CD4-positive, alpha-beta T cell treated with Interleukin-17A for 4 hours (primary cell): ENCODE data around the gene BZW1.
A peak's percentile ranks its signal among the peaks of the same experiment; 100 is the strongest.

Experiments
- DNase-seq: peaks from one replicate; pipeline ENCODE4 v3.0.0-alpha.2; 2020; ENCODE audit warnings: mixed read lengths

Gene BZW1

DNA sequence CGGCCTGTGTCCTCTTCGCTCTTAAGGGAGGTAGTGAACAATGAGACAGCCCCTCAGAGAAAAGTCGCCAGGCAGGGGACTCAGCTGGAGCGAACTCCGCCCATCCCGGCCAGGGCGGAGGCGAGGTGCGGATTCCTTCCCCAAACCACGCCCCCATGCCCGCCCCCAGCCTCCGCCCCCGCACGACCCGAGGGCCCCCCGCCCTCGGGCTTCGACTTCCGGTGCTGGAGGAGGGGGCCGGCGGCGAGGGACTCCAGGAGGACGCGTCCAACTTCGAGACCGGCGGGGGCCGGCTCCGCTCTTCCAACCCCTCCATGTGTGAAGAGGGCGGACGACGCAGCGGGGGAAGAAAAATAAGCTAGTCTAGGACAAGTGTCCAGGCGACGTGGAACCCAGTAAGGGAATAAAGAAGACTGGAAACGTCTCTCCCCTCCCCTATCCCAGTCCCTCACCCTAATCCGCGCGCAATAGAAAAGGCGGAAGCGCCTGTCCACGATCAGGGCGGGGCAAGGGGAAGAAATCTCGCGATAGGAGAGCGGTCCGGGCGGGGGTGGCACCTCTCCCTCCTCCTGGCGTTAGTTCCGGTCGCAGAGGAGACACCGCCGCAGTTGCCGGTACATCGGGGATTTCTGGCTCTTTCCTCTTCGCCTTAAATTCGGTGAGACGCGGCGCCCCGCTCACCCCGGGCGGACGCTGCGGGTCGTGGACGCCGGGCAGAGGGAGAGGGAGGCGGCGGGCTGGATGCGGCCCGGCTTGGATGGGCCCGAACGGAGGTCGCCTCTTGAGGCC lies at the start of gene BZW1:
Gene BZW1, plus strand, starts transcription at position 578 of the 789 bp plus-strand sequence. CDS start 1,308 bp downstream, outside the sequence.
- peak; percentile 98 for DNase-seq

DNA sequence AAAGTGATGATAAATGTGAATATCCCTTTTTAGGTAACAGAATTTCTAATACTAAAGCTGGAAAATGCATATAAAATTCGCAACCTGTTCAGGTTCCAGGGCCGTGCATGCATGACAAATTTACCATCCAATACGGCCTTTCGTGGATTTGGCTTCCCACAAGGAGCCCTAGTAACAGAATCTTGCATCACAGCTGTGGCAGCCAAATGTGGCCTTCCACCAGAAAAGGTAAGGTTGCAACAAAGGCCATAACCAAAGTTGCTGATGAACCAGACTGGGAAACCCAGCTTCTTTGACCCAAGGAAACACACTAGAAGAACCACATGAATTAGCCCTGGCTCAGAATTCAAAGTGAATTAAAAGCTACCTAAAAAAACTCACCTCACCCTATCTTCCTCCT lies 49.6 kb upstream of the BZW1 start:
- DNase-seq, result no peak

DNA sequence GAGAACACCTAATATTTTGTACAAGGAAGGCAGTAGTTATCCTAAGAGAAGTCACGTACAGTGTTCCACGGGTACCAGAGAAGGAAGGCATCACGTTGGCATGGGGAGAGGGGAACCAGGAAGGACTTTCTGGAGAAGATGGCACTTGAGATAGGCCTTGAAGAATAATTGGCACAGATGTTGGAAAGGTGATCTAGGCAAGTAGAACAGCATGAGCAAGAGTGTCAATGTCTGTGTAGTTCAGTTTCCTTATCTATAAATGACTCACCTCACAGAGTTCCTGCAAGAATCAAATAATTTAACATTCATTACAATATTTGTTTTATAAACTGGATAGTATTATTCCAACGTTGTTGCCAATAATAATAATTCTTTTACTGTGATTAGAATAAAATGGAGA lies 48.3 kb upstream of the BZW1 start:
- DNase-seq, result no peak

DNA sequence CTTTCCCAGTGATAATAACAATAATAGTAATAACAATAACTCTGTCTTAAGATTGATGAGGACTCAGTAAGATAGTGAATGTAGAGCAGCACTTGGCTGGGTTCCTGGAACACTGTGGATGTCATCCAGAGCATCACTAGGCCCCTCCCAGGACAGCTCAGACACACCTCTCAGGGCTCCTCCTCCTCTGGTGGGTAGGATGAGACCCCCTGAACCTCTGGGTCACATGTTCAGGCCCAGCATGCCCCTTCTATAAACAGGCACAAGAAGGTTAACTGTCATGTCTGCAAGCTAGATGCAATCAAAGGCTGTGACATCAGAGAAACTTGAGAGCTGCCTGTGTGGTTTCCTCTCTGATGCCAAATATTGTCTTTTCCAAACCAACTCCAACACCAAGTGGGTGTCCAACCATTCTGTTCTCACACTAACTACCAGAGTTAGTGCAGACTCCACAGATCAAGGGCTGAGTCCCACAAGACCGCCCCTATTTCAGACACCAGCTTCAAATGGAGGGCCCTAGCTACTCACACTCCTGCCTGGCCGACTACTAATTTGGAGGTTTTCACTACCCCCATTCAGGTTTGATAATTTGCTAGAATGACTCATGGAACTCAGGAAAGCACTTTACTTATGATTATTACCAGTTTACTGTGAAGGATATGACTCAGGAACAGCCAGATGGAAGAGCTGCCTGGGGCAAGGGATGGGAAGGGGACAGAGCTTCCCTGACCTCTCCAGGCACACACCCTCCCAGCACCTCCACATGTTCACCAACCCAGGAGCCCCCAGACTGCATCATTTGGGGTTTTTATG lies 46.4 kb upstream of the BZW1 start:
- no peak for DNase-seq

DNA sequence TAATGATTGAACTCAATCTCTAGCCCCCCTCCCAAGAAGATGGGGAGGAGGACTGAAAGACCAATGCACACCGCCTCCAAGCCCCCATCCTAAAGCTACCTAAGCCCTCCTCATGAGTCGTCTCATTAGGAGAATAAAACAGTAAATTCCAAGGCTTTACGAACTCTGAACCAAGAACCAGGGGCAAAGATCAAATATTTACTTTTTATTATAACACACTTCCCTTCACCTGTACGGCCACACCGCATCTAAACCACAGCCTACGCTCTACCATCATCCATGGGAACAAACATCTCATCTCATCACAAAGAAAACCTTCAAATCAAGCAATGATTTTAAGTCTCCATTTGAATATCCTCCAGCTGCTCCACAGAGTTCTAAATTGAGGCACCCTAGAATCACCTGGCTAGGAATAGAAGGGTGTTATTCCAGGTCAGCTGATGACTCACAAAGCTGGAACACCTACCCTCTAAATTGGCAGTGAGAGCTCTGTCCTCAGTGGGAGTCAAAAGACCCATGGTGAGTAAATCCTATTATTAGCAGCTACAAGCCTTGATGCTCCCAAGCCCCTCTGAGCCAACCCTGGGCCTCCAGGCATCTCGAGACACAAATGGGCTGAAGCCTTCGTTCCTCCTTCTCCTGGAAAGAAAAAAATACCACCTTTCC lies 45.6 kb upstream of the BZW1 start:
- no peak for DNase-seq

DNA sequence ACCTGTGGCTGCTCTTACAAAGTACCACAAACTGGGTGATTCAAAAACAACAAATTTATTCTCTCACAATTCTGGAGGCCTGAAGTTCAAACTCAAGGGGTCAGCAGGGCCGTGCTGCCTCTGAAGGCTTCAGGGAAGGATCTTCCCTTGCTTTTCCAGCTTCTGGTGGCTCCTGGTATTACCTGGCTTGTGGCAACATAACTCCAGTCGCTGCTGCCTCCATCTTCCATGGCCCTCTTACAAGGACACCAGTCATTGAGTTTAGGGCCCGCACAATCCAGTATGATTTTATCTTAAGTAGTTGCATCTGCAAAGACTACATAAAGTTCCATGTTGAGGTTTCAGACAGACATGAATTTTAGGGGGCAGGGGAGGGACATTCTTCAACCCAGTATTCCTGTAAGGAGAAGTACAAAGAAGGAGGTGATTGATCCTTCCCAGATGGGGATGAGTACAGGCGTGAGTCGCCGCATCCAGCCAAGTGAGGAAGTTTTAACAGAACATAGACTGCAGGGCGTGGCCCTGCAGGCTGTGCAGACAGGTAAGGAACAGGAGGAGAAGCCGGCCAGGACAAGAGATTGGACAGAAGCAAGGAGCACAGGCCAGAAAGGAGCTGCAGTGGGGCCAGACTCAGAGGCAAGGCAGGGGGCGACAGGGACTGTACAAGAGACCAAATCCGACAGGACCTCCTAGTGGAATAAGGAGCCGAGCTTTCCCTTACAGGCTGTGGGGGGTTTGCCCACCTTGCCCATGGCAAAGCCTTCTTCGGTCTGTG lies 44.4 kb upstream of the BZW1 start:
- DNase-seq, result no peak

DNA sequence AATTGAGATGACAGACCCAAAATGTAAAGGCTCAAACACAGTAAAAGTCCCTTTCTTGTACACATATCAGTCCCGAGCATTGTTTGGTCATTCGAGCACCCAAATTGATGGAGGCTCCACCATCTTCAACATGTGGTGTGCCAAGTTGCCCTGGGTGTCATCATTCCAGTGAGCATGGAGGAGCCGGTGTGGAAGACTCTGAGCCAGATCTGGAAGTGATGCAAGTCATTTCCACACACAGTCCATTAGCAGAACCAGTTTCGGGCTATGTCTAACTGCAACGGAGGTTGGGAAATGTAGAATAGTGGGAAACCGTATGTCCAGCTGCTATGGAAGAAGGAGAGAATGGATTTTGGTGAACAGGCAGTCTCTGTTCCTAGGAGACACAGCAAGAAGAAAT lies 40.9 kb upstream of the BZW1 start:
- DNase-seq, result no peak

DNA sequence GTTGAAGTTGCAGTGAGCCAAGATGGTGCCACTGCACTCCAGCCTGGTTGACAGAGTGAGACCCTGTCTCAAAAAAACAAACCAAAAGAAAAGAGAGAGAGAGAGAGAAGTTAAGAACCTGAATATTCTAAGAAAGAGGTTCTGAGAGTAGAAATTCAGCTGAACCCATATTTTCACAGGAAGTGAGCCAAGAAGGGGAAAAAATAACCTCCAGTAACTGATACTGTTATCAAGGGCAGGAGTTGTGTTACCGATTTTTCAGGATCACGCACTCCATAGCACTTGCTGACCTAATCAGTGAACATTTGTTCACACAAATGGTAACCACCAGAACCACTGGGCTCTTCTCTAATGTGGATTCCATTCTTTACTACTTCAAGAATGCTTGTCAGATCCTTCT lies 39.1 kb upstream of the BZW1 start:
- DNase-seq, result no peak

DNA sequence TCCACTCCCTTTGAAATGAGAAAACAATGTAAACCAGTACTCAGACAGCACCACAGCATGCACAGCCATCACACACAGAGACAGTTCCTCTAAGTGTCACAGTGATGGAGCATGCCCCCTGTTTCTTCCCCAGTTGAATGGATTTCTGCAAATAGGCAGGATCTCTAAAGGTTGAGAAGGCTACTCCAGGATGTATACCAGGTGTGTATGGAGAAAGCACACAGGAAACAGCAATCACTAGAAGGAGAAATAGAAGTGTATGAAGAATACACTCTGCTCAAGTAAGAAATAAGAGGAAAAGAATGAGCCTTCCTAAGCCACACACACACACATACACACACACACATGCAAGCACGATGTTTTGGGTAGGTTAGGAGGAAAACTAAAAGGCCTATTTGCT lies 38.6 kb upstream of the BZW1 start:
- DNase-seq, result no peak

DNA sequence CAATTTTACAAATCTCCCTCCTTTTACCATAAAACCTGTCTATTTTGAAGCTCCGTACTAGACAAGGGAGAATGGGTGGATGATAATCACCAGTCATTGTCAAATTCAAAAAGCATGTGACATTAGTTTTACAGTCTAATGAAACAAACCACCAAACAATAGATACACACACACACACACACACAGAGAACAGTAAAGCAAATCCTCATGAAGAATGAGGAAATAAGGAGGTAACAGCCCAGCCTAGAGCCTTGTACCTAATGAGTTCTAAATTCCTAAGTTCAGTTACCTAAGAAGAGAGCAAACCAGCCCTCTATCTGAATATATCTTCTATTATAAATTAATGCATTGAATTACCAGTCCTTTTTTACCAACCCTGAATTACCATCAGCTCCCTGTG lies 36.8 kb upstream of the BZW1 start:
- no peak for DNase-seq

DNA sequence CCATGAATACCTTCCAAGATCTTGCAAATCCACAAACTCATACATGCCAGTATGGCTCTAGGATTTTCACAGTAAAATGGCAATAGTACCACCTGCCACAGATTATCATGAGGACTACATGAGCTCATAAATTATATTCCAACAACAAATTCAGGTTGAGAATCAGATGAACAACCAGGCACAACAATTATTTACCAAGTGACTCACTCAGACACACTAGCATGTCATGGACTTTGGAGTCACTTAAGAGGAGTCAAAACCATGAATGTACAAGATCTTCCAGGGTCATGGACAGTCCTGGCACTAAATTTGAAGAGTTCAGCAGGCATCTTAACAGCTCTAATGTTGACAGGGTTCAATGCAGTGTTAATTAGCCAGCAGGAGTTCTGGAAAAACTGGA lies 34.4 kb upstream of the BZW1 start:
- DNase-seq, result no peak

DNA sequence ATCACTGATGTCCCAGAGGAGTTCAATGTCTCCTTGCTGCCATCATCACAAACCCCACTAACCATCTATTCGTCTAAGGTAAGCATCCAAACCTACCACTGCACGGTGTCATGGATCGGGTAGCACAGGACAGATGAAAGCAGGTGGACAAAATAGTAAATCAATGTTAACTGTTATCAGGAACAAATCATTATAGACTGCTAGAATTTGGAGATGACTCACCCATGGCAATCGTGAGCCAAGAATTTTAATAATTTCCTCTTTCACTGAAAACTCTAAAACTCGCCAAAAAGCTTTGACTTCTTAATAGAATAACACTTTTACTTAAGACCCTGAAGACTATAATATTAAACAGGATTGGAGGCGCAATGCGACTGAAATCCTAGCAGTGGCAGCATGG lies 33.7 kb upstream of the BZW1 start:
- DNase-seq, result no peak

DNA sequence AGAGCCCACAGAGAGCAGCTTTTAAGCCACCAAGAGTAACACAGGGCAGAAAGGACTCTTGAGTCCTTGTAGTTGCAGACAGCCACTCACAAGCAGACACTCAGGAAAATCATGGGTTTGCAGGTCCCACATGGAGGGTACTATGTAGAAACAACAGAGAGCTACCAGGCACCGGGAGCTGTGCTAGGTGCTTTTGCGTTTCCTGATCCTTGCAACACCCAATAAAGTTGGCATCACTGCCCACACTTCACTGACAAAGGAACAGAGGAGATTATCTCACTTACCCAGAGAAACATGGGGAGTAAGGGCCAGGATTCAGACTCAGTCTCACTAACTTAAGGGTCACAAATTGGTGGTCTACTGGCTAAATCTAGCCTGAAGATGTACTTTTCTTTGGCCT lies 32.5 kb upstream of the BZW1 start:
- DNase-seq, result no peak

DNA sequence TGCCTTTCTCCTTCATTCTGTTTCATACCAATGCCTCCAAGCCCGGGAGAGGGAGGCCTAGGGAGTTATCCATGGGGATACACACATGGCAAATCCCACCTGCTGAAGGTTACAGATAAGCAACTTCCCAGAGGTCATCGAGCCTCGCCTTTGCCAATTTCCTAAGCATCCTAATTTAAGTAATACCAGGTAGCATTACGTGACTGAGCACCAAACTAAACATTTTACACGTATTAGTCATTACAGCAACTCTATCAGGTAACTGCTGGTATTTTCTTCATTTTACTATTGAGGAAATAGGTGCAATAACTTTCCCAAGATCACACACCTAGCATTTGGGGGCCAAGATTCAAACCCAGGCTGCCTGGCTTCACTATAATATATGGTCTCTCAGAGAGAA lies 30.1 kb upstream of the BZW1 start:
- DNase-seq, result no peak

DNA sequence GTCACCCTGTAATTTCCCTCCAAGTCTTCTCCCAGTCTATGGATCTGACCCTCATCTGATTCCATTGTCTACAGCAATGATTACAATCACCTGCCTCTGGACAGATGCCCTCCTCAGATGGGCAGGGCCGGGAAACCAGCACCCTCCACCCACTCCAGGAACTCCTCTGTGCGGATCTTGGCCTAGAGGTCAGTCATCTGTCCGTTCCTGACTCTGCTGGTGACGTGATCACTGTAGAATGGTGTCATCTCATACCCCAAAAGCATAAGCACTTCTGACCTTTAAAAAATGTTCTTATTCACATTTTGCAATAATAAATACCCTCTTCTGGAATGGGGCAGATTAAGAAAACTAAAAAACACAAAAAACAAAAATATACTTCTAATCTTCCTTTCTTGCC lies 29.5 kb upstream of the BZW1 start:
- DNase-seq, result no peak

DNA sequence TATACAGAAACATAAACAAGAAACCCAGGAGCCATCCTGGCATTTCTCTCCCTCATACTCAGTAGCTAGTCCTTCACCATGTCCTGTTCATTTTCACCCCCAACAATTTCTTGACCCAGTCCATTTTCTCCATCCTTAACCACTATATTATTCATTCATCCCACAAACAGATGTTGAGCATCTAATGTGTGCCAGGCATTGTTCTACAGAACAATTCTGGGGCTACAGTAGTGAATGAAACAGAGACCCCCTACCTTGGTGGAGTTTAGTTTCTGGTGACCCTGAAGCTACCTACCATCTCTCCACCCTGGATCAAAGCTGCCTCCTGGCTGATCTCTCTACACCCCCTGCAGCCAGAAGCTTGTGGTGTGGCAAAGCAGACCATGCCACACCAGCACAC lies 27.5 kb upstream of the BZW1 start:
- DNase-seq, result no peak

DNA sequence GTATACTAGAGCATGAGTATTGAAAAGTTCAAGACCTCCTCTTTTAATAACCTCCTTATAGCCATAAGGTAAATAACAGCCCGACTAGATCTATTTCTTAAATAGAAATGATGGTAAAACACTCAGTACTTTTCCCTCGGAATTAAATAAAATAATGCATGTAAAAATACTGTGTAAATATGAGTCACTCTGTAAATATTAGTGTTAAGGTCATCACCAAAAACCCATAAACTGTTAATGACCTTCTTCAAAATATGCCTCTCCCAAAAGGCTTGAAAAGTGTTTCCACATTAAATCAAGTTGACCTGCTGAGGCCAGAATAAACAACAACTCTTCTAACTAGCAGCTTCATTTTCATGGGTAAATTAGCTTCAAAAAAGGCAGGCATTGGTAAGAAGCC lies 25.3 kb upstream of the BZW1 start:
- DNase-seq, result no peak

DNA sequence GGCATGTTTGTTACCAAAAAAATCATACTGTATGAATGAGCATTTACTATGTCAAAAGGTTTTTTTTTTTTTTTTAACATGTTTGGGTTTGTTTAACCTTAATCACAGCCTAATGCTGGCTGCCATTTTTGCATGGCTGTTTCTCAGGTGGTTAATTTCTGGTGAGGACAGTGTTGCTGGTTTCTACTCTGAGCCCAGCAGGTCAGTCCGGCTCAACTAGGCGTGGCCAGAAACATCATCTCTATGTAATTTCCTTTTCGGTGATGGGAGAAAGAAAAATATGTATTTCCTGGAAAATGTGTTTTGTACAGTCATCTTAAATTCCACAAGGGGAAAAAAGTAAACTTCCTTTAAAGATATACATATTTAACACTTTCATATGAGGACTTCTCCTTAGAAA lies 24.9 kb upstream of the BZW1 start:
- no peak for DNase-seq

DNA sequence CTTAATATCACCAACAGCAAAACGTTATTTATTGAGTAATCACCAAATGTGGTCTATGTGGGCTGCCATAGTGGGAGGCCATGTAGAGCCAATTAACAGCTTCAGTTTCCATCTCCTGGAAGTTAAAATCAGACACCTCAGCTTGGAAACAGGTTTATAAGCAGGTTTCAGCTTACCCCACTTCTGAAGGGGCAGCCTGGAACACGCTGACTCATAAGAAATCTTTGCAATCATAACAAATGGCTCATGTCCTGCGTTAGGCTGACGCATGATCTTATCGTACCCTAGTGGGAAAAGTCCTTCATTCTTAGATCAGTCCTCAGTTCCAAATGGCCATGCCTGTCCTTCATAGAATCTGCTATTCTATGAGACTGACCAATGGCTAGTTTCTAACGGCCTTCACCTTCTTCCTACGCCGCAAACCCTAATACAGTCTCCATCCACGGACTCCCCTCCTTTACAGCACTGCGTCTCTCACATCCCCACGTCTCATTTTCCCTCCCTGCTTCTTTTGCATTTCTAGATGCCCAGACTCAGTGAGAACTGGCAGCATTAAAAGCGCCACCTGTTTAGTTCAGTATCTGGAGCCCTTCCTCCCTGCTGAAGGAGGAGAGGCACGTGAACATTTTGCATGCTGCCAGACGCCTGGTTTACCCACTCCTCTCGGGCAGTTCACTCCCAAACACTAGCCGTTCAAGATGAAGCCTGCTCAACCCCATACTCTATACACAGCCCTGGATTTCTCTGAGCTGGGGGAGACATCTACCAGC lies 24.2 kb upstream of the BZW1 start:
- DNase-seq, result no peak

DNA sequence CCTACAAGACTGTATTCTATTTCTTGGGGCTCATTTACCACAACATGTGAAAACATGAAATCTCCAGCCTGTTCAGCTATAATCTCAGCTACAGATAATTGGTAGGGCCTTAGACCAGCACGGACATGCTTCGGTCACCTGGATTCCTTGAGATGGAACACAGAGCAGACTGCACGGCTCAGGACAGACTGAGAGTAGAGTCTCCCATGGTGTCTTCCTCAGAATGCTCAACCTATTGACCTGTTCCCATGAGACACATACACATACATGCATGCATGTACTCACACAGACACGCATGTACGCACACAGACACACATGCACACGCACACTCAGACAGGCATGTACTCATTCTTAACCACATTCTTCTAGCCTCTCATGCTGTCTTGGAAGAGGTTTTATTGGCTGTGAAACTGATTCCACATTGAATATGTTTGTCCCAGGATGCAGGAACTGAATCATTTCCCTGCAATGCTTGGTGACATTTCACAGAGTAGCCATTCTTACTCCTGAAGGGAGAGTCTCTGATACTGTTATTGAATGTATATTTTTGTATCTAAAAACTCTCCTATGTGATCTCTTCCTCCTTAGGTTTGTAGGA lies 23.5 kb upstream of the BZW1 start:
- DNase-seq, result no peak

DNA sequence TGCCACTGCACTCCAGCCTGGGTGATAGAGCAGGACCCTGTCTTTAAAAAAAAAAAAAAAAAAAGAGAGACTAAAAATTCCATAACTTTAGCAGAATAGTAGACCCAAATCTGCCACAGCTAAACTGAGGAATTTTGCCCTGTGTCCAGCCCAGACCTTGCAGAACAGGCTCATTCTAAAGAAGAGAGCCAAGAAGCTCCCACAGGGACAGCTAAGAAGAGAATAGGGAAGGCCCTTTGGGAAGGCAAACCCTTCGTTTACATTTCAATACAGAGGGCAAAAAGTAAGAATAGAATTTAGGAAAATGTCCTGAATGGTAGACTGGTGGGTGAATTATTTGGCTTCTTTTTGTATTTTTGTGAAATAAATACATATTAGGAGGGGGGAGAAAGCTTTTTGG lies 21.5 kb upstream of the BZW1 start:
- DNase-seq, result no peak

DNA sequence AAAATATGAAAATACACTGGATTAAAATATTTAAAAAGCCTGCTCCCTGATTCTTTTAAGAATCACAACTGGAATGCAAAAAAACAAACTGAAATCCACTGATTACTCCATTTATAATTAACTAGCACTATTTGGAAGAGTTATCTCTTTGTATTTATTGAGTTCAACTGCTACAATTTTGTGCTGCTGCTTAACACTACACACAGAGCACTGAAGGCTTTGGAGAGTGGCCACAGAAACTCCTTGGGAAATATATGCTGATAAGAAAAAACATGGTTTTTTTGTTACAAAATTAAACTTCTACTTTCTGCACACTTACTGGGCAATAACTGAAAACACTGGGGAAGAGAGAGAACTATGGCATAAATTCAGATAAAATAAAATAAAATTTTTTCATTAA lies 19.8 kb upstream of the BZW1 start:
- no peak for DNase-seq
